SK-N-SH (cell line): Measurements from ENCODE around the gene IGSF3.
A peak's percentile ranks its signal among the peaks of the same experiment; 100 is the strongest.

Experiments used
- EZH2phosphoT487 ChIP-seq: fragments of 200-600 bp; sonication (generic); IDR thresholded peaks from 2 replicates; pipeline ENCODE4 v1.6.1; 2017; ENCODE audit warnings: low read depth, mixed run types, mild to moderate bottlenecking, antibody characterized with exemption, moderate library complexity, borderline replicate concordance
- FOSL2 ChIP-seq: IDR thresholded peaks from 2 replicates; pipeline ENCODE4 v1.4.0; 2012; ENCODE audit warnings: low read depth, mild to moderate bottlenecking, moderate library complexity, borderline replicate concordance
- MEF2A ChIP-seq: IDR thresholded peaks from 2 replicates; pipeline ENCODE4 v1.4.0; 2012; ENCODE audit warnings: low read depth, borderline replicate concordance
- MXI1 ChIP-seq: IDR thresholded peaks from 2 replicates; pipeline ENCODE4 v1.6.1; 2012; ENCODE audit warnings: mild to moderate bottlenecking, low read depth, low read length, improper control_type of control experiment
- RCOR1 ChIP-seq: fragments of 150-350 bp; IDR thresholded peaks from 2 replicates; pipeline ENCODE4 v1.6.1; 2017; ENCODE audit warnings: antibody characterized with exemption, low read length
- SIN3A ChIP-seq: IDR thresholded peaks from 2 replicates; pipeline ENCODE4 v1.6.1; 2012; ENCODE audit warnings: low read depth, mild to moderate bottlenecking, low read length, moderate library complexity, borderline replicate concordance
- YY1 ChIP-seq: IDR thresholded peaks from 2 replicates; pipeline ENCODE4 v1.4.0; 2012; ENCODE audit warnings: low read depth, mild to moderate bottlenecking
- TF ChIP-seq, protein P1 (sequence below): fragments of 200-600 bp; sonication (generic); IDR thresholded peaks from 2 replicates; pipeline ENCODE4 v1.6.1; 2017; ENCODE audit warnings: antibody characterized with exemption, mild to moderate bottlenecking, moderate library complexity
- TF ChIP-seq, protein P2 (sequence below): IDR thresholded peaks from 2 replicates; pipeline ENCODE4 v1.4.0; 2012; ENCODE audit warnings: low read depth

DNA sequence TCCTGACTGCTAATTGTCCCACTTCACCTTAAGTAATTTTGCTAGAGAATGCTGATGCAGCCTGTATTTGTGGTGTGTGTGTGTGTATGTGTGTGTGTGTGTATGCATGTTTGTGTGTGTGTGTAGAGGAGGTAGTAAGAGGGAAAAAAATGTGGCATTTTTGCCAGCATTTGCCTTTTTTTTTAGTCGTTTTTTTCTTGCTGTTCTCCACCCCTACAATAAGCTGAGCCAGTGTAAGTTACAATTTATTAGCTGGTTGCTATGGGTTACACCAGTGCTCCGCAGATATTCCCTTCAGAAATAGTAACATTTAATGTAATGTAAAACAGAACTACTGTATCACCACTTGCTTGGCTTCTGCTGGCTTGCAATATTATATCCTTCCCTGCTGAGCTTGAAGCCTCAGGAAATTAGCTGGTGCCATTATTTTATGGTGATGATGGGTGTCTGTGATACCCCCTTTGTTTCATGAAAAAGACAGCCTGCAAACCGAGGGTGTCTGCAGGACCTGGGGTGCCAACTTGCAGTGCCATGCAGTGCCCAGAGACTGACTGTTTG is 23.4 kb upstream of the IGSF3 start:
- TF ChIP-seq MEF2A (no peak), FOSL2 (no peak), MXI1 (peak; percentile 67), RCOR1 (peak; percentile 70; the same call in 1 of the 2 replicates), YY1 (no peak), EZH2phosphoT487 (no peak), SIN3A (no peak)
- TF ChIP-seq, protein P1, sequence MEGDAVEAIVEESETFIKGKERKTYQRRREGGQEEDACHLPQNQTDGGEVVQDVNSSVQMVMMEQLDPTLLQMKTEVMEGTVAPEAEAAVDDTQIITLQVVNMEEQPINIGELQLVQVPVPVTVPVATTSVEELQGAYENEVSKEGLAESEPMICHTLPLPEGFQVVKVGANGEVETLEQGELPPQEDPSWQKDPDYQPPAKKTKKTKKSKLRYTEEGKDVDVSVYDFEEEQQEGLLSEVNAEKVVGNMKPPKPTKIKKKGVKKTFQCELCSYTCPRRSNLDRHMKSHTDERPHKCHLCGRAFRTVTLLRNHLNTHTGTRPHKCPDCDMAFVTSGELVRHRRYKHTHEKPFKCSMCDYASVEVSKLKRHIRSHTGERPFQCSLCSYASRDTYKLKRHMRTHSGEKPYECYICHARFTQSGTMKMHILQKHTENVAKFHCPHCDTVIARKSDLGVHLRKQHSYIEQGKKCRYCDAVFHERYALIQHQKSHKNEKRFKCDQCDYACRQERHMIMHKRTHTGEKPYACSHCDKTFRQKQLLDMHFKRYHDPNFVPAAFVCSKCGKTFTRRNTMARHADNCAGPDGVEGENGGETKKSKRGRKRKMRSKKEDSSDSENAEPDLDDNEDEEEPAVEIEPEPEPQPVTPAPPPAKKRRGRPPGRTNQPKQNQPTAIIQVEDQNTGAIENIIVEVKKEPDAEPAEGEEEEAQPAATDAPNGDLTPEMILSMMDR, result no peak
- TF ChIP-seq, protein P2, sequence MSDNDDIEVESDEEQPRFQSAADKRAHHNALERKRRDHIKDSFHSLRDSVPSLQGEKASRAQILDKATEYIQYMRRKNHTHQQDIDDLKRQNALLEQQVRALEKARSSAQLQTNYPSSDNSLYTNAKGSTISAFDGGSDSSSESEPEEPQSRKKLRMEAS, result no peak
